Ovary (tissue), 9 donors: ENCODE results near the gene RNF145. TPM values are rescaled to one million over a fixed set of nuclear protein-coding genes. Genes with fewer than 3 reads are reported as not detected.

Experiments
- DNase-seq, 5 donors: peaks; one replicate each; pipeline ENCODE4 v3.0.0-alpha.2; 2019 to 2020
- H3K27ac ChIP-seq, 2 donors: fragments of 200-600 bp; one replicate each; pipeline versions ENCODE4 v1.5.1 to v1.8.0; 2019 to 2022
- H3K27me3 ChIP-seq: fragments of 200-600 bp; one replicate; pipeline ENCODE4 v1.8.0; 2022
- H3K36me3 ChIP-seq: fragments of 200-600 bp; sonication (generic); one replicate; pipeline ENCODE4 v1.5.1; 2019
- H3K4me1 ChIP-seq: one replicate; pipeline ENCODE4 v1.8.1; 2013; ENCODE audit warnings: mild to moderate bottlenecking, moderate library complexity; ENCODE audit not compliant: insufficient read depth
- H3K4me3 ChIP-seq: fragments of 200-600 bp; sonication (generic); one replicate; pipeline ENCODE4 v1.5.1; 2017
- H3K9me3 ChIP-seq, 2 donors: fragments of 200-600 bp in 1 of 2; sonication (generic) in 1 of 2; one replicate each; pipeline versions ENCODE4 v1.5.1 to v1.8.1; 2013 to 2019; ENCODE audit warnings: mild to moderate bottlenecking in 1 of 2, moderate library complexity in 1 of 2
- CTCF ChIP-seq, 3 donors: fragments of 450-650 bp in 2 of 3; fragments of 200-600 bp in 1 of 3; IDR thresholded peaks; one replicate each; pipeline versions ENCODE4 v1.5.1 to v1.8.0; 2016 to 2022; ENCODE audit warnings: antibody characterized with exemption in 3 of 3, mild to moderate bottlenecking in 1 of 3
- EP300 ChIP-seq: sonication (generic); formaldehyde crosslinking; IDR thresholded peaks from one replicate; pipeline ENCODE4 v1.6.1; 2017; ENCODE audit warnings: antibody characterized with exemption
- POLR2A ChIP-seq: fragments of 450-650 bp; IDR thresholded peaks from one replicate; pipeline ENCODE4 v1.6.1; 2017; ENCODE audit warnings: antibody characterized with exemption, mild to moderate bottlenecking, moderate library complexity
- WGBS, 3 donors: extraction: QIAGEN DNeasy Blood & Tissue Kit in 1 of 3; methylation state at CpG; one replicate each; pipeline versions ENCODE4 v1.1.5 to v1.1.7; 2013 to 2017; 5-methylcytosine and 5-hydroxymethylcytosine counted together
- intact Hi-C, 4 donors: fragments of 100-400 bp; cut with DNase I; formaldehyde crosslinking; loops; one replicate each; pipeline versions ENCODE4 v1.11.0 to v1.15.1; 2022 to 2023
- polyA plus RNA-seq, 2 donors: library from polyadenylated mRNA; stranded (reverse); fragments of 200-250 nt in 1 of 2; fragments of 350-450 nt in 1 of 2; fragmentation: Illumina TruSeq in 1 of 2; extraction: RNeasy Lipid Tissue Mini Kit (QIAGEN cat#74804) in 1 of 2; gene quantifications; one replicate each; pipeline ENCODE4 v1.2.3, GENCODE V29; 2013 to 2014
- total RNA-seq, 7 donors: library from RNA; depleted of rRNA in 2 of 7; stranded (reverse); fragments of >200 nt in 2 of 7; fragmentation: NEBNext Ultra II Directional in 3 of 7; extraction: Animal tissue kit (Norgen Biotek cat#: 25700) in 3 of 7; gene quantifications; one replicate each; pipeline versions ENCODE4 v1.1.0 to v1.2.4, GENCODE V29; 2016 to 2023
- donor health status: DM: no; HTN: no; CAD: no; lungs with moderate emphysema.
- donor health status: DM: no; HTN: no; CAD: no.
- donor health status: Bipolar disorder and iron deficiency.
- donor health status: DM: yes; HTN: yes; CAD: no.
- donor health status: DM: no; HTN: no; CAD: no.
- donor health status: DM: yes; HTN: yes; CAD: no.

RNF145 gene
- total and polyA plus RNA-seq, 9 donors, result 39.0 to 66.4 (median 53.4) TPM

GRCh38 chr5:159175547-159175946 lies 33.8 kb downstream of the RNF145 start:
- intact Hi-C loops, result no loop called here
- Histone ChIP-seq H3K9me3 (no peaks in the 10 kb centered on the region), H3K27ac (no peak overlapping the region), H3K36me3 (no peaks in the 10 kb centered on the region), H3K27me3 (no peaks in the 10 kb centered on the region), H3K4me1 (peaks cover 6% of the 10 kb centered on the region), H3K4me3 (no peak overlapping the region)
- TF ChIP-seq POLR2A, result no peak
- TF ChIP-seq CTCF (IDR thresholded peaks at IDR 0.05), result no peak
- no peak for TF ChIP-seq EP300
- DNase-seq, result no peak
- 4 to 15% (median 13%) methylated on average over 1 of the region's 1 CpG for WGBS, 3 donors

DNA sequence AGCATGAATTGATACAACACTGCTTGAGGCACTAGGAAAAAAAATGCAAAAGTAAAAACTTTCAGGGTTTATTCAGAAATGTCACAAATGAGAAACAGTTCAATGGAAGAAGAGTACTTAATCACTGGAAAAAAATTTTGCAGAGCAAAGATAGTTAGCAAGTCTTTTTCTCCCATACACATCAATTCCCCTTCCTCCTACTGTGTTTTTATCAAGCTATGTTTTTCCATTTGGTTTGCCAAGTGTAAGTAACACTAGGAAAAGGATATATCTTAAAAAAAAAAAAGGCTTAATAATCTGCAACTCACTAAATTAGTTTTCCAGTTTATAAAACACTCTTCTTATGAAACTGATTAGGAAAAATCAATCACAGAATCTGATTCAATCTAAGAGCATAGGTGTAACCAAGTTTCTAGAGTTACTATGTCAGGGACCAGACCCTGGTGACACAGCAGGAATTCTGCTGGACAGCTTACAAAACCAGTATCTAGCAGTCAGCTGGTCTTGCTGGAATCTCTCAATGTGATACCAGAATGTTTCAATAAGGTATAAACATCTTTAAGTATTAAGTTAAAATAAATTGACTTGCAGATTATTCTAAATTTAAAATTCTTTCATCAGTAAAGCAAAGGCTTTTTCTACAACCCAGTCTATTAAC lies 34.7 kb downstream of the RNF145 start:
- H3K4me1 ChIP-seq, result peaks cover 2% of the 10 kb centered on the region
- DNase-seq, result no peak
- H3K27me3 ChIP-seq, result no peaks in the 10 kb centered on the region
- no peak overlapping the region for H3K27ac ChIP-seq
- no peaks in the 10 kb centered on the region for H3K36me3 ChIP-seq
- no peaks in the 10 kb centered on the region for H3K9me3 ChIP-seq
- TF ChIP-seq EP300 (no peak), CTCF (IDR thresholded peaks at IDR 0.05) (no peak), POLR2A (no peak)
- no peak overlapping the region for H3K4me3 ChIP-seq
- intact Hi-C loops, result no loop called here

GRCh38 chr5:159171274-159171673 lies 38.1 kb downstream of the RNF145 start:
- TF ChIP-seq CTCF (IDR thresholded peaks at IDR 0.05) (no peak), EP300 (no peak), POLR2A (no peak)
- intact Hi-C loops, result no loop called here
- Histone ChIP-seq H3K27me3 (no peaks in the 10 kb centered on the region), H3K9me3 (no peaks in the 10 kb centered on the region), H3K4me1 (peaks cover 2% of the 10 kb centered on the region), H3K27ac (no peak overlapping the region), H3K4me3 (no peak overlapping the region), H3K36me3 (no peaks in the 10 kb centered on the region)
- DNase-seq, result no peak
- 9 to 20% (median 18%) methylated on average over 3 of the region's 3 CpGs for WGBS, 3 donors

- intact Hi-C loops, result no loop called here
- TF ChIP-seq CTCF (IDR thresholded peaks at IDR 0.05) (no peak), EP300 (no peak), POLR2A (no peak)
- H3K4me3 ChIP-seq, result no peak overlapping the region
Measured at GRCh38 chr5:159170021-159170420, 39.3 kb downstream of the RNF145 start.

More at GRCh38 chr5:159170021-159170420, 39.3 kb downstream of the RNF145 start:
- Histone ChIP-seq H3K27ac (no peak overlapping the region), H3K4me1 (peaks cover 2% of the 10 kb centered on the region), H3K36me3 (no peaks in the 10 kb centered on the region), H3K9me3 (no peaks in the 10 kb centered on the region), H3K27me3 (no peaks in the 10 kb centered on the region)
- DNase-seq, result no peak
